Left lung (tissue), 10 donors: ENCODE data around the gene NMNAT3. TPM values are rescaled to one million over a fixed set of nuclear protein-coding genes. Genes with fewer than 3 reads are reported as not detected.

Source experiments
- ATAC-seq: fragments of 200-7000 bp; cut with Tn5 transposase; one replicate; pipeline ENCODE4 v1.9.1; 2020; ENCODE audit warnings: moderate library complexity
- DNase-seq, 4 donors: peaks; one replicate each; pipeline ENCODE4 v3.0.0-alpha.2; 2013 to 2020
- H3K27ac ChIP-seq, 2 donors: fragments of 200-600 bp; sonication (generic) in 1 of 2; one replicate each; pipeline versions ENCODE4 v1.5.0 to v1.8.0; 2020 to 2021
- H3K27me3 ChIP-seq, 2 donors: fragments of 200-600 bp; sonication (generic) in 1 of 2; one replicate each; pipeline versions ENCODE4 v1.5.0 to v1.8.0; 2020 to 2021
- H3K36me3 ChIP-seq, 2 donors: fragments of 200-600 bp; sonication (generic) in 1 of 2; one replicate each; pipeline versions ENCODE4 v1.5.0 to v1.8.0; 2020 to 2021
- H3K4me1 ChIP-seq, 2 donors: fragments of 200-600 bp; one replicate each; pipeline ENCODE4 v1.8.0; 2021
- H3K4me3 ChIP-seq, 2 donors: fragments of 200-600 bp; sonication (generic) in 1 of 2; one replicate each; pipeline versions ENCODE4 v1.5.0 to v1.8.0; 2020 to 2021; ENCODE audit warnings: mild to moderate bottlenecking in 1 of 2
- H3K9me3 ChIP-seq, 2 donors: fragments of 200-600 bp; sonication (generic) in 1 of 2; one replicate each; pipeline versions ENCODE4 v1.5.0 to v1.8.0; 2020 to 2021
- intact Hi-C, 2 donors: fragments of 100-400 bp; cut with DNase I; formaldehyde crosslinking; loops; one replicate each; pipeline versions ENCODE4 v1.11.2 to v1.14.2; 2022
- polyA plus RNA-seq, 6 donors: library from polyadenylated mRNA; unstranded; fragments of 120-200 nt; gene quantifications; one replicate each; pipeline ENCODE4 v1.2.1, GENCODE V29; 2013; ENCODE audit not compliant: insufficient read length in 6 of 6
- total RNA-seq, 2 donors: library from RNA; stranded (reverse); fragmentation: NEBNext Ultra II Directional; extraction: Animal tissue kit (Norgen Biotek cat#: 25700); gene quantifications; one replicate each; pipeline ENCODE4 v1.2.1, GENCODE V29; 2021
- TF ChIP-seq, protein P1 (sequence below), 2 donors: fragments of 200-600 bp; sonication (generic) in 1 of 2; IDR thresholded peaks; one replicate each; pipeline versions ENCODE4 v1.5.0 to v1.8.0; 2021; ENCODE audit warnings: antibody characterized with exemption in 2 of 2
- donor health status: DM: no; HTN: yes; CAD: no.
- donor health status: DM: no; HTN: no; CAD: no.

Gene NMNAT3
- total and polyA plus RNA-seq, 8 donors: 3.2 to 8.0 (median 6.0) TPM

DNA sequence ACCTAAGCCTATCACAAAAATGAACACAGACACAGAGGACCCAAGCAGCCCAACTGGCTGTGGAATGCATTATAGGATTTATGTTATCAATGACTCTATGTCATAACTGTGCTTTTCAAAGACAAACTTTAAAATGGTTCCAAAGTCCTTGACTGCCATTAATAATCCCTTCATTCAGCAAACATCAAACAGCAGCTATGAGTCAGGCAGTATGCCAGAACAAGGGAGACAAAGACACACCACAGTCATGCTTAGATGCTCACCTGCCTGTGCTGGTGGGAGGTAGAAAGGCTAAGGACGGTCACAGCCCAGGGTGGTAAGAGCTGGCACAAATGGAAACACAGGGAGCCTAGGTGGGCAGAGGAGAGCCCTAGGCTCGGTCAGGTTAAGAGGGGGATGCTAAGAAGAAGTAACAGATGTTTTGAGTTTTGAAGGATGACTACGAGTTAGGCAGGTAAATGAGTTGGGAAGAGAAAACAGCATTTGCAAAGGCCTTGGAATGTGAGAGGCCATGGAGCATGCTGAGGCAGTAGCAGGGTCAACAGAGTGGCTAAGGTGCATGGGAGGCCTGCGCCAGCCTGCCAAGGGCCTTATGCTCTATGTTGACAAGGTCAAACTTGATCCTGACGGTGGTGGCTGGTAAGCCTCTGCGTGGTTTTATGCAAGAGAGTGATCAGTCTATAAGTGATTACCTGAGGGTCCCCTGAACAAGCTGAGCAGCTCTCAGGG, 23.0 kb downstream of the NMNAT3 start:
- Histone ChIP-seq H3K4me1 (no peaks in the 10 kb centered on the region), H3K4me3 (no peak overlapping the region), H3K9me3 (no peaks in the 10 kb centered on the region), H3K27me3 (no peaks in the 10 kb centered on the region), H3K36me3 (no peaks in the 10 kb centered on the region), H3K27ac (no peak overlapping the region)
- intact Hi-C loops: no loop called here
- ATAC-seq (no peak), DNase-seq (no peak)
- TF ChIP-seq, protein P1, sequence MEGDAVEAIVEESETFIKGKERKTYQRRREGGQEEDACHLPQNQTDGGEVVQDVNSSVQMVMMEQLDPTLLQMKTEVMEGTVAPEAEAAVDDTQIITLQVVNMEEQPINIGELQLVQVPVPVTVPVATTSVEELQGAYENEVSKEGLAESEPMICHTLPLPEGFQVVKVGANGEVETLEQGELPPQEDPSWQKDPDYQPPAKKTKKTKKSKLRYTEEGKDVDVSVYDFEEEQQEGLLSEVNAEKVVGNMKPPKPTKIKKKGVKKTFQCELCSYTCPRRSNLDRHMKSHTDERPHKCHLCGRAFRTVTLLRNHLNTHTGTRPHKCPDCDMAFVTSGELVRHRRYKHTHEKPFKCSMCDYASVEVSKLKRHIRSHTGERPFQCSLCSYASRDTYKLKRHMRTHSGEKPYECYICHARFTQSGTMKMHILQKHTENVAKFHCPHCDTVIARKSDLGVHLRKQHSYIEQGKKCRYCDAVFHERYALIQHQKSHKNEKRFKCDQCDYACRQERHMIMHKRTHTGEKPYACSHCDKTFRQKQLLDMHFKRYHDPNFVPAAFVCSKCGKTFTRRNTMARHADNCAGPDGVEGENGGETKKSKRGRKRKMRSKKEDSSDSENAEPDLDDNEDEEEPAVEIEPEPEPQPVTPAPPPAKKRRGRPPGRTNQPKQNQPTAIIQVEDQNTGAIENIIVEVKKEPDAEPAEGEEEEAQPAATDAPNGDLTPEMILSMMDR (IDR thresholded peaks at IDR 0.05): no peak

DNA sequence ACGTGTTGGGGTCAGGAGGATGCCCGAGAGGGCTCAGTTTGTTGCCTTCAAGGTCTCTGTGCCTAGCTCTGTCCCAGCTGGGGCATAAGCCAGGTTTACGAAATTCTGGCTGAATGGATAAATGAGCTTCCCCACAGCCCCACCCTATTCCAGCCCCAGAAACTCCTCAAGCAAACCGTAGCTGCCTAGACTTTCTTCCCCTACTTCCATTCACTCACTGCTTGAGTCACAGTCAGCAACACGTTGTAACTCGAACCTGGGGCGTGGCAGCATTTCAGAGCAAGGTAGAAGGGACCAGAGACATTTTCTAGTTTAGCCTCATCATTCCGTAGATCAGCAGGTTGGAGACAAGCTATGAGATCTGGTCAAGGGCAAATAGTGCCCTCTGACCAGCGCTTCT, 24.2 kb downstream of the NMNAT3 start:
- no peak overlapping the region for H3K27ac ChIP-seq
- no peak overlapping the region for H3K4me3 ChIP-seq
- DNase-seq: no peak
- H3K36me3 ChIP-seq: no peaks in the 10 kb centered on the region
- ATAC-seq: no peak
- TF ChIP-seq, protein P1 (IDR thresholded peaks at IDR 0.05): no peak
- intact Hi-C loops: no loop called here
- H3K27me3 ChIP-seq: no peaks in the 10 kb centered on the region
- H3K9me3 ChIP-seq: no peaks in the 10 kb centered on the region
- H3K4me1 ChIP-seq: no peaks in the 10 kb centered on the region

DNA sequence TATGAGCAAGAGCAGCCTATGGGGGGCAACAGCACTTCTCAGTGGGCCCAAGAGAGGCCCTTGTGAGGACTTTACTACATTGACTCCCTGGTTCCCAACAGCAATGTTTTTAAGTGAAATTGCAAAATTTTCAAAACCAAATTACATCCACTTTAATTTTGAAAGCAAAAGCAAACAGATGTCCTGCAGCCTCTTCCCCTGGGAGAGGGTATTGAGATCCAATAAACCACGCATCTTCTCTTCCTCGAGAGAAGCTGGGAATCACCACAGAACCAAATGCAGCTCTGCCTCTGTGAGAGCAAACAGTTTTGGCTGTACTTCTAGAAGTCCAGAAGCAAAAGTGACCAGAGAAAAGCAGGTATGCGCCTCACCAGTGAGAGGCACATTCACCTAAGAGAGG, 25.2 kb downstream of the NMNAT3 start:
- Histone ChIP-seq H3K27me3 (no peaks in the 10 kb centered on the region), H3K4me3 (no peak overlapping the region), H3K9me3 (no peaks in the 10 kb centered on the region), H3K36me3 (no peaks in the 10 kb centered on the region), H3K4me1 (no peaks in the 10 kb centered on the region), H3K27ac (no peak overlapping the region)
- TF ChIP-seq, protein P1 (IDR thresholded peaks at IDR 0.05): no peak
- DNase-seq (no peak), ATAC-seq (no peak)
- intact Hi-C loops: no loop called here

DNA sequence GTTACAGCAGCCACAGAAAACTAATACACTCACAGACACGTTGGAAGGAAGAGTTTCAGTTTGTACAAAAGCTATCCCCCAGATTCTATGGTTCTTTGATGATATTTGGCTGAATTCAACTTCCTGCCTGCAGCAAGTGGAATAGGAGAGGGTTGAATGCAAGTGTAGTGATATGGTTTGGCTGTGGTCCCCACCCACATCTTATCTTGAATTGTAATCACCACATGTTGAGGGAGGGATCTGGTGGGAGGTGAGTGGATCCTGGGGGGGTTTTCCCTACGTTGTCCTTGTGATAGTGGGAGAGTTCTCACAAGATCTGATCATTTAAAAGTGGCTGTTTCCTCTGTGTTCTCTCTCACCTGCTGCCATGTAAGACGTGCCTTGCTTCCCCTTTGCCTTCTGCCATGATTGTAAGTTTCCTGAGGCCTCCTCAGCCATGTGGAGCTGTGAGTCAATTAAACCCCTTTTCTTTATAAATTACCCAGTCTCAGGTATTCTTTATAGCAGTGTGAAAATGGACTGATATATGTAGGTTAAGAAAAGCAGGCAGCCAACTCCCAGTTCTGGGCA, 29.8 kb downstream of the NMNAT3 start:
- Histone ChIP-seq H3K9me3 (peaks cover 0 to 2% of the 10 kb centered on the region in 2 donors), H3K27me3 (no peaks in the 10 kb centered on the region), H3K27ac (no peak overlapping the region), H3K36me3 (no peaks in the 10 kb centered on the region), H3K4me1 (no peaks in the 10 kb centered on the region), H3K4me3 (no peak overlapping the region)
- TF ChIP-seq, protein P1 (IDR thresholded peaks at IDR 0.05): no peak
- ATAC-seq (no peak), DNase-seq (no peak)
- intact Hi-C loops: no loop called here

DNA sequence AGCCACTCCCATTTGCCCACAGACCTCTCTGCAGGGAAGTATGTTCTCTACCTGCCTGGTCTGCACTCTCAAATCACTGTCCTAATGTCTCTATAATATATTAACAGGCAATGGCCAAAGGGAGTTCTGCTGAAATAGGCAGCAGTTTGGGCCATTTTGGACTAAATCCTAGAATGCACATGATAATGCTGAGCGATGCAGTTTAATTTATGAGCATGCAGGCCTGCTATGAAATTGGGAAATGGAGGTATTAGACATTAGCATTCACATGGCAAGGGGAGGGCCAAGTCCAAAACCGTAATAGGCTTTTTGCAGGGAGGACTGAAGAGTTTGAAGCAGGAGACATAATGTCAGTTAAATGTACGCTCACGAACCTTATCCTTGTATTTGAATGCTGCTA, 31.3 kb downstream of the NMNAT3 start:
- Histone ChIP-seq H3K9me3 (peaks cover 0 to 2% of the 10 kb centered on the region in 2 donors), H3K36me3 (no peaks in the 10 kb centered on the region)
- intact Hi-C loops: no loop called here

More for the DNA sequence above, 31.3 kb downstream of the NMNAT3 start:
- DNase-seq: no peak
- ATAC-seq: no peak
- H3K27ac ChIP-seq: no peak overlapping the region
- H3K4me1 ChIP-seq: no peaks in the 10 kb centered on the region
- H3K4me3 ChIP-seq: no peak overlapping the region
- TF ChIP-seq, protein P1 (IDR thresholded peaks at IDR 0.05): no peak
- no peaks in the 10 kb centered on the region for H3K27me3 ChIP-seq
